Measurements from ENCODE around the gene MCM3AP. TPM values are rescaled to one million over a fixed set of nuclear protein-coding genes. Genes with fewer than 3 reads are reported as not detected.
"Not testable (repeated sequence)": the region's sequence is repeated elsewhere in the genome, so short reads cannot be mapped to it uniquely, and the experiment has no call there.

Gene MCM3AP
- total RNA-seq, 1 donor = 60.9 TPM

- no peak for TF ChIP-seq CTCF (IDR thresholded peaks at IDR 0.05; ENCODE audit: insufficient read depth, low read depth, low read length)
- no peak for DNase-seq (ENCODE audit: low read depth)
These were observed 27.5 kb upstream of the MCM3AP start for GRCh38 chr21:46312949-46313348.

GRCh38 chr21:46311568-46311967 is 26.2 kb upstream of the MCM3AP start:
- no peak overlapping the region for H3K4me3 ChIP-seq (ENCODE audit: low read depth, low read length)
- no peak for DNase-seq (ENCODE audit: low read depth)

More at GRCh38 chr21:46312949-46313348, 27.5 kb upstream of the MCM3AP start:
- no peak overlapping the region for H3K4me3 ChIP-seq (ENCODE audit: low read depth, low read length)

GRCh38 chr21:46310260-46310659 is 24.8 kb upstream of the MCM3AP start:
- H3K4me3 ChIP-seq (ENCODE audit: low read depth, low read length); DNase-seq (ENCODE audit: low read depth): not testable (repeated sequence)

More at GRCh38 chr21:46311568-46311967, 26.2 kb upstream of the MCM3AP start:
- TF ChIP-seq CTCF (IDR thresholded peaks at IDR 0.05; ENCODE audit: insufficient read depth, low read depth, low read length) = no peak

GRCh38 chr21:46308431-46308830 is 23.0 kb upstream of the MCM3AP start:
- TF ChIP-seq CTCF (IDR thresholded peaks at IDR 0.05; ENCODE audit: insufficient read depth, low read depth, low read length) = no peak
- H3K4me3 ChIP-seq (ENCODE audit: low read depth, low read length) = no peak overlapping the region
- no peak for DNase-seq (ENCODE audit: low read depth)

GRCh38 chr21:46307625-46308024 is 22.2 kb upstream of the MCM3AP start:
- TF ChIP-seq CTCF (IDR thresholded peaks at IDR 0.05; ENCODE audit: insufficient read depth, low read depth, low read length) = no peak
- no peak overlapping the region for H3K4me3 ChIP-seq (ENCODE audit: low read depth, low read length)
- peak; percentile 39 for DNase-seq (ENCODE audit: low read depth)

- DNase-seq (ENCODE audit: low read depth) = no peak
- H3K4me3 ChIP-seq (ENCODE audit: low read depth, low read length) = no peak overlapping the region
- no peak for TF ChIP-seq CTCF (IDR thresholded peaks at IDR 0.05; ENCODE audit: insufficient read depth, low read depth, low read length)
These were observed 19.5 kb upstream of the MCM3AP start for GRCh38 chr21:46304955-46305354.

GRCh38 chr21:46304437-46304836 is 19.0 kb upstream of the MCM3AP start:
- DNase-seq (ENCODE audit: low read depth) = no peak
- TF ChIP-seq CTCF (IDR thresholded peaks at IDR 0.05; ENCODE audit: insufficient read depth, low read depth, low read length) = no peak
- H3K4me3 ChIP-seq (ENCODE audit: low read depth, low read length) = no peak overlapping the region

All from fibroblast of villous mesenchyme (primary cell).